GM21825 (cell line): ENCODE measurements around the gene CBX2.
"Not testable (repeated sequence)": the region's sequence is repeated elsewhere in the genome, so short reads cannot be mapped to it uniquely, and the experiment has no call there.

ENCODE experiments used
- ATAC-seq: cut with Tn5 transposase; IDR thresholded peaks from one replicate; pipeline ENCODE4 v1.9.1; 2021; ENCODE audit warnings: mild to moderate bottlenecking, moderate library complexity; ENCODE audit not compliant: unreplicated experiment

CBX2 gene

GRCh38 chr17:79742951-79743476, 34.9 kb upstream of the CBX2 start:
- ATAC-seq = no peak

GRCh38 chr17:79743614-79744013, 34.3 kb upstream of the CBX2 start:
- ATAC-seq = no peak

DNA sequence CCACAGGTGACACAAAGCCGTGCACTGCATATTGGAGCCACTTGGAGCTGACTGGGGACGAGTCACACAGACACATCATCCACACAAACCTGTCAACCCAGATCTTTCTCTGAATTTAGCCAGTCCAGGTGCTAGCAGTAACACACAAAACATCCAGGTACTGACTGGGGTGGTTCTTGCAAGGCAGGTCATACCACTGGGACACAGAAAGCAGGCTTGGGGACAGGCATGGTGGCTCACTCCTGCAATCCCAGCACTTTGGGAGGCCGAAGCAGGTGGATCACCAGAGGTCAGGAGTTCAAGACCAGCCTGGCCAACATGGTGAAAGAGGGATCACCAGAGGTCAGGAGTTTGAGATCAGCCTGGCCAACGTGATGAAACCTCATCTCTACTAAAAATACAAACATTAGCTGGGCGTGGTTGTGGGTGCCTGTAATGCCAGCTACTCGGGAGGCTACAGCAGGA, 32.3 kb upstream of the CBX2 start:
- ATAC-seq = no peak

GRCh38 chr17:79746889-79747507, 30.9 kb upstream of the CBX2 start:
- no peak for ATAC-seq

- ATAC-seq = no peak
These were observed 30.2 kb upstream of the CBX2 start for GRCh38 chr17:79747508-79748294.

DNA sequence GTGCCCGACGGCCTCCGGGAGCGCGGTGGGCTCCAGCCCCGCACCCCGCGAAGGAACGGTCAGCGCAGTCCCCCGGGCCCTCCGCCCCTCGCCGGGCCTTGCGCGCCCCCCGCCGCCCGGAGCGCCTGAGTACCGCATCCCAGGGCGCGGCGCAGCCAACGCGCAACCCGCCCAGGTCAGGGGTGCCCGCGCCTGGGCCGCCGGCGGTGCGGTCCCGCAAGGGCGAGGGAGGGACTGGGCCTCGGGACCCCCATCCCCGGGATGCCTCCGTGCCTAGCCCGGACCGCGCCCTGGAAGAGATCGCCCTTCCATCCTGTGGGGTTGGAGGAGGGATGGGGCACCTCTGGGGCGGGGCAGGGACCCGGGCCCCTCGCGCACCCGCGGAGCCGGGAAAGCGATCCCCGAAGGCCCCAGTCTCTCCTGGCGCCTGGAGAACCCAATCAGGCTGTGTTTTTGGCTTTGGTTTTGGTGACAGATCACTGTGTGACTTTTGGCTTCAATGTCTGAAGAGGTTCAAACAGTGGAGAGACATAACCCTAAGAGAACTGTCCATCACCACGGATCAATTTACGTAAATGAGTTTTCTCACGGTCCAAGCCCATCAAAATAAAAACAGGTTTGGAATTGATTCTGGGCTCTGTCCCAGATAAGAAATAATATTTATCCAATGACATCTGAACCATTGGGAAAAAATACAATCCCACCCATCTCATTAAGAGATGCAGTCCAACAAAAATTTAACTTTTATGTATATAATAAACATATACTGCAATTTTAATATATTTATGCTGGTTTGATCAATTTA, 29.5 kb upstream of the CBX2 start:
- no peak for ATAC-seq

DNA sequence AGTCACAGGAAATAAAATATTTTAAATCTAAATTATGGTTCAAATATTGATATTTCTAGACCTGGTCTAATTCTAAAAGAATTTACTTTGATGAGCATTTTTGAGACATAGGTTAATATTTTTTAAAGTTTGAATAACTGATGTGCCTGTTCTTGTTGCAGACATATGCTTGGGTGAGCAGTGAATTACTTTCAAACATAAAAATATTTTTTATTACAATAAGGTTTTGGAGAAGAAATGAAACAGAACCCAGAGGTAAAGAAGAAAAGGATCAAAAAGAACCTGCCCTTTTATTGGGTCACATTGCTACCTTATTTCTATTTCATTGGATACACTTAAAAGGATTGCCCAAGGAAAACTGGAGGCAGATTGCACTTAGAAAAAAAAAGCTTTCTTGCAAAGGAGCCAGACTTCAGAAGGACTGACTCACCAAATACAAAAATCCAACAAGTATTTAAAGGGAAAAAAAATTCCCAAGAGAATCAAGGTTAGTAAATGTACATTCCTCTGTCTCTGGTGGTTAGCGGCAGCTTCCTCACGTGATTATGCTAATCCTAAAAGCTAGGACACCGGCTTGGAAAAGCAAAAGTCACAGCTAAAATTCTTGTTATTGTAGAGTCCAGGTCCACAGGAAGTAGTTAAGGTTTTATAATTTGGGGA, 28.7 kb upstream of the CBX2 start:
- no peak for ATAC-seq

- ATAC-seq = no peak
These were observed 28.0 kb upstream of the CBX2 start for GRCh38 chr17:79749958-79750357.

- no peak for ATAC-seq
These were observed 27.1 kb upstream of the CBX2 start for GRCh38 chr17:79750650-79751545.

DNA sequence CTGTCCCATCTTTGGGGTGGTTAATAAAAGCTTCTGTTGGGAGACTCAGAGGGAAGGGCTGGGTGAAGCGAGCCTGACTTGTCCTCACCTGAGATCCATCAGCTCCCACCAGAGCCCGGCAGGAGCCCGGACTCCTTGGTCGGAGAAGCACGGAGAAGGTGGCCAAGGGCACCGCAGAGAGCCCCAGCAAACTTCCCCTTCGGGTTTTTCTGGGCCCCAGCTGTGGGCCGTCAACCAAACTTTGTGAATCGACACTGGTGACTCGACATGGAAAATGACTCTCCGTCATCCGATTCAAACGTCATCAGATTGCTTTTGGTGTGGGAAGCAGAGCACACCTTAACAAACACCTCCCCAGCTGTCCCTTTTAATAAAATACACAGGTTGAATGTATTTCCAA, 25.8 kb upstream of the CBX2 start:
- ATAC-seq = no peak

GRCh38 chr17:79754370-79754769, 23.6 kb upstream of the CBX2 start:
- ATAC-seq = no peak

DNA sequence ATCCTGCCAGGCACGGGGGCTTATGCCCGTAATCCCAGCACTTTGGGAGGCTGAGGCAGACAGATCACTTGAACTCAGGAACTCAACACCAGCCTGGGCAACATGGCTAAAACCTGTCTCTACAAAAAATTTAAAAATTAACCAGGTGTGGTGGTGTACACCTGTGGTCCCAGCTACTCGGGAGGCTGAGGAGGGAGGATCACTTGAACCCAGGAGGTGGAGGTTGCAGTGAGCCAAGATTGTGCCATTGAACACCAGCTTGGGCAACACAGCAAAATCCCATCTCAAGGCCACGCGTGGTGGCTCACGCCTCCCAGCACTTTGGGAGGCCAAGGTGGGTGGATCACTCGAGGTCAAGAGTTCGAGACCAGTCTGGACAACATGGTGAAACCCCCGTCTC, 23.0 kb upstream of the CBX2 start:
- not testable (repeated sequence) for ATAC-seq

GRCh38 chr17:79755591-79755990, 22.4 kb upstream of the CBX2 start:
- ATAC-seq = no peak

DNA sequence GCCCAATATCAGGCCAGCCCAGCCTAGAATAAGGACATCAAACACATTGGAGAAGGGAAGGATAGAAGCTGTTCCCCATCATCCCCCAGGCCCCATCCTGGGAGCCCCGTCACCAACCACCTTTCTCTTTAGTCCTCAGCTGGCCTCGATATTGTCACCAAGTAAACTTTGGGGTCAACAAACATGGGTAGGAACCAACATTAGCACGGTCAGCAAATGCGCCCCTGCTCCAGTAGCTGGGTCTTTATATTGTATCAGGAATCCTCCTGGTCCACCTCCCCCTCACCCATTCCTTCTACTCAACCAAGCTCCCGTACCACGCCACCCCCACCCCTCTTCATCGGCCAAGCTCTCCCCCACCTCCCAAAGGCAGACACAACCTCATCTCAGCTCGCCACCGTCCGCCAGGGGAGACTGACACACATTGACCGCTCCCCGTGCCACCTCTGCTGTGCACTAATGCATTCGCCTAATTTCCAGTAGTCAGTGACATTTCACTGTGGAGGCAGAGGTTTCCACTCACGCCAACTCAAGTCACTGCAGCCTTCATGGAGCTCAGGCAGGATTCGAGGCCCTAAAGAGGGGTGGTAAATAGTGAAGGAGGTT, 20.7 kb upstream of the CBX2 start:
- ATAC-seq = no peak

- ATAC-seq = no peak
These were observed 19.7 kb upstream of the CBX2 start for GRCh38 chr17:79758271-79758670.

DNA sequence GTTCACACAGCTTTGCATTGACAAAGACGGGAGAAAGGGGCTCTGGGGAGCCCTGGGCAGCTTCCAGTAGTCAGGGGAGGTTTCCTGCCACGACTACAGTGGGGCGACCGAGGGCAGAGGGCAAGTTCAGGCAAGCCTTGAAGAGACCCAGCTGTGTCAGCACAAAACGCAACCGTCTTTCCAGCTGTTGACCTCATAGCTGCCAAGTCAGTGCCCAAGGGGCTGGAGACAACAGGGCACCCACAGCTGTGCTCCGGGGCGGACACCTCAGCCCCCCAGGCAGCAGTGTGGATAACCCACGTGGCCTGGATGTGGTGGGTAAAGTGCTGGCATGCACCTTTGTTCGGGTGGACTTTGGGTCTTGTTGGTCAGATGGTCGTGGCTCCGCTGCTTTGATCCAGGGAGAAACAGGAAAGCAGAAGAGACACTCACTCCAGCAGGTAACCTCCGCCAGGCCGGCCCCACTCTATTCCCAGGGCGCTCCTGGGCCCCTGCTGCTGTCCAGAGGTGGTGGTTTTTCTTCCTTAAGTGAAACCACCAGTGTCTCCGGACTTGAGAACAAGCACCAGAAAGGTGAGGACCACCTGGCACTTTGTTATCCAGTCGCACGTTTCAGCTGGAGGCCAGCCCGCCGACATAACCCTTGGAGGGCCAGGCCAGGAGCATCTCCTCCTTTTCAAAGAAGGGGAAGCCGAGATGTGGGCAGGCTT, 17.6 kb upstream of the CBX2 start:
- ATAC-seq = no peak

DNA sequence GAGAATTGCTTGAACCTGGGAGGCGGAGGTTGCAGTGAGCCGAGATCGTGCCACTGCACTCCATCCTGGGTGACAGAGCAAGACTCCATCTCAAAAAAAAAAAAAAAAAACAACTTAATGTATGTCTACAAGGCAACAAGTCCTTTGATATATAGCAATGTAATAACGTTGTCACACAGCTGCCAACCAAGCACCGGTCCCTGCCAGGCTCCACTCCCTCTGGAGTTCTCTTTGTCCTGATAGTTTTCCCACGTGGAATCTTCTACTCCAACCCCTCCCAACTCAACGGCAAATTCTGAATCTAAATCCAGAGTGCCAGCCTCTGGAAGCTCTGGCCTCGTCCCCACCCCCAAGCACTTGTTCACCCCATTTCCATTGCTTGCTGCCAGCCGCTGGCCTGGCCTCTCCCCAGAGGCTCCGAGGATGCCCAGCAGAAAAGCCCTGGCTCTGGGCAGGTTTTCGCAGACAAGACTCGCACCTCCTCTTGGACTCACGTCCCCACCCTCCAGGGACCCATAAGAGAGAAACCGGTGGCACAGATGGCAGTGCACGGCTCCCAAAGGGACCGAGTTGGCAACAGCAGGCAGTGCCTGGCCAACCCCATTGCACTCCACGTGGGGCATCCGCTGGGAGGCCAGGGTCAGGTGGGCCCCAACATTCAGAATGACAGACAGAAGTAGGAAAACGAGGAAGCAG, 15.9 kb upstream of the CBX2 start:
- no peak for ATAC-seq

DNA sequence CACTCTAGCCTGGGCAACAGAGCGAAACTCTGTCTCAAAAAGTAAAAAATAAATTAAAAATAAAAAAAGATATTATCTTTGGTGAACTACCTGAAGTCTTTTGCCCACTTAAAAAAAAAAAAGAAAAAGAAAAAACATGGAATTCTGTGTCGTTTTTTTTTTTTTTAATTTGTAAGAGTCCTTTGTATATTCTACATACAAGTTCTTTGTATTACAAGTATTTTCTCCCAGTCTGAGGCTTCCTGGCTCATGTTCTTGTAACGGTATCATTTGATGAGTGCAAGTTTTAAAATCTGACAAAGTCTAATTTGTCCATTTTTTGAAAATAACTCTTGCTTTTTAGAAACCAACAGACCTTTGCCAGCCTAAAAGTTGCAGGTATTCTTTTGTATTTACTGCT, 12.2 kb upstream of the CBX2 start:
- ATAC-seq = no peak
